ENCODE measurements around the gene RAB6A. TPM values are rescaled to one million over a fixed set of nuclear protein-coding genes. Genes with fewer than 3 reads are reported as not detected.
"Not testable (repeated sequence)": the region's sequence is repeated elsewhere in the genome, so short reads cannot be mapped to it uniquely, and the experiment has no call there.

RAB6A gene
- total and polyA plus RNA-seq, 3 donors from 2014 or later: 71.2 to 125 (median 104) TPM

GRCh38 chr11:73752216-73752867 lies 8.5 kb downstream of the RAB6A start:
- H3K27me3 ChIP-seq: no peaks in the 10 kb centered on the region
- H3K4me1 ChIP-seq: peaks cover 27% of the 10 kb centered on the region
- no peak for TF ChIP-seq CTCF (IDR thresholded peaks at IDR 0.05)
- no peak for TF ChIP-seq POLR2A (IDR thresholded peaks at IDR 0.05)
- DNase-seq: peak; percentile 58
- intact Hi-C loops (cut with DNase I; ENCODE audit: low total_unique reads): no loop called here
- no peaks in the 10 kb centered on the region for H3K36me3 ChIP-seq (ENCODE audit: low read depth, missing control alignments)
- 47 to 62% methylated on average over 14 of the region's 14 CpGs for WGBS, 2 donors
- H3K9me3 ChIP-seq: no peaks in the 10 kb centered on the region
- no peak overlapping the region for H3K4me3 ChIP-seq
- H3K27ac ChIP-seq: peak overlapping the region in 1 of 2 donors; percentile 12

GRCh38 chr11:73750862-73751261 lies 10.0 kb downstream of the RAB6A start:
- H3K4me3 ChIP-seq; H3K36me3 ChIP-seq (ENCODE audit: low read depth, missing control alignments); H3K27me3 ChIP-seq; DNase-seq; intact Hi-C loops (cut with DNase I; ENCODE audit: low total_unique reads); H3K27ac ChIP-seq; H3K9me3 ChIP-seq: not testable (repeated sequence)
- 94 to 96% methylated on average over 4 of the region's 4 CpGs for WGBS, 2 donors
- H3K4me1 ChIP-seq: peaks cover 27% of the 10 kb centered on the region

- no peak overlapping the region for H3K4me3 ChIP-seq
- DNase-seq: no peak
- TF ChIP-seq CTCF (IDR thresholded peaks at IDR 0.05) (no peak), POLR2A (IDR thresholded peaks at IDR 0.05) (no peak)
- no peak overlapping the region for H3K27ac ChIP-seq
- H3K36me3 ChIP-seq (ENCODE audit: low read depth, missing control alignments): no peaks in the 10 kb centered on the region
- H3K4me1 ChIP-seq: peaks cover 27% of the 10 kb centered on the region
- no peaks in the 10 kb centered on the region for H3K9me3 ChIP-seq
- H3K27me3 ChIP-seq: no peaks in the 10 kb centered on the region
- intact Hi-C loops (cut with DNase I; ENCODE audit: low total_unique reads): no loop called here
- 64 to 69% methylated on average over 5 of the region's 5 CpGs for WGBS, 2 donors
Observed at GRCh38 chr11:73750228-73750627, 10.6 kb downstream of the RAB6A start.

GRCh38 chr11:73749118-73749517 lies 11.8 kb downstream of the RAB6A start:
- TF ChIP-seq CTCF (IDR thresholded peaks at IDR 0.05): no peak
- no peak for TF ChIP-seq POLR2A (IDR thresholded peaks at IDR 0.05)
- no peak overlapping the region for H3K4me3 ChIP-seq
- H3K27me3 ChIP-seq: no peaks in the 10 kb centered on the region
- 87 to 89% methylated on average over 7 of the region's 7 CpGs for WGBS, 2 donors
- no peak for DNase-seq
- peaks cover 27% of the 10 kb centered on the region for H3K4me1 ChIP-seq
- intact Hi-C loops (cut with DNase I; ENCODE audit: low total_unique reads): no loop called here
- H3K36me3 ChIP-seq (ENCODE audit: low read depth, missing control alignments): no peaks in the 10 kb centered on the region
- no peaks in the 10 kb centered on the region for H3K9me3 ChIP-seq
- H3K27ac ChIP-seq: no peak overlapping the region

- Histone ChIP-seq H3K9me3 (no peaks in the 10 kb centered on the region), H3K36me3 (ENCODE audit: low read depth, missing control alignments) (no peaks in the 10 kb centered on the region), H3K27me3 (no peaks in the 10 kb centered on the region), H3K27ac (no peak overlapping the region), H3K4me1 (peaks cover 23% of the 10 kb centered on the region), H3K4me3 (no peak overlapping the region)
- intact Hi-C loops (cut with DNase I; ENCODE audit: low total_unique reads): no loop called here
- TF ChIP-seq CTCF (IDR thresholded peaks at IDR 0.05) (no peak), POLR2A (IDR thresholded peaks at IDR 0.05) (no peak)
- whole genome bisulfite sequencing, 2 donors: 65 to 66% methylated on average over 5 of the region's 5 CpGs
- no peak for DNase-seq
Observed at GRCh38 chr11:73748300-73748699, 12.6 kb downstream of the RAB6A start.
